Putamen (tissue), 1 donor: ENCODE data around the gene IDE.
"Not testable (repeated sequence)": the region's sequence is repeated elsewhere in the genome, so short reads cannot be mapped to it uniquely, and the experiment has no call there.

Source experiments
- DNase-seq: peaks from one replicate; pipeline ENCODE4 v3.0.0-alpha.2; 2016; ENCODE audit warnings: low spot score

Gene IDE

DNA sequence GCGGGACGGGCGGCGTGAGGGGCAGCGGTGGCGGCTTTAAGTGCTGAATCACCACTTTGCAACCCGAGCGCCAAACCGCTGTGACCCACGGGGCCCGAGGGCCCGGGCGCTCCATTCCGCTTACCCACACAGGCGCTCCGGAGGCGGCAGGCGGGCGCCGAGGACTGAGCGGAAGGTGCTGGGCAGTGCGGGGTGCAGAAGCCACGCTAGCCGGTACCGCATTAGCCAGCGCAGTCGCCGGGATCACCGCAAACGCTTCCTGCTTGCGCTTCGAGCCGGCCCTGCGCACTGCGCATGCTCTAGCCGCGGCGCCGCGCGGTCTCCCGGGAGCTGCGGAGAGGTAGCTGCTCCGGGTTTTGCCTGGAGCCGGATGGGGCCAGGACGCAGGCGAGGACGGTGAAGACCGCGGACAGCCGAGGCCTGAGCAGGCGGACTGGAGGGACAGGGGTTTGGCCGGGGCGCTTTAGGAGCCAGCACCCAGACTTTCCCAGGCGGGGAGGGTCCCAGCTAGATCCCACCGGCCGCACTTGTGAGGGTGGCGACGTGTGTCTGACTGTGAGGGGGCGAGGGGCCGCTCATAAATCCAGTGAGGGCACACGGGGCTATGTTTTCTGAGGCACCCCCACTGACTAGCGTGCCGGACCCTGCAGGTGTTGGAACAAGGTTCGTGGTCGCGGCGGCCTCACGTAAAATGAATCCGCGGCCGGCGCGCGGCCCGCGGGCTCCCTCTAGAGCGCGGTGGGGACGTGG is at the start of gene IDE:
IDE (minus strand) TSS at position 296 of the 750 bp plus-strand sequence; CDS start at position 222, 74 bp downstream.
- peak; percentile 81 for DNase-seq

DNA sequence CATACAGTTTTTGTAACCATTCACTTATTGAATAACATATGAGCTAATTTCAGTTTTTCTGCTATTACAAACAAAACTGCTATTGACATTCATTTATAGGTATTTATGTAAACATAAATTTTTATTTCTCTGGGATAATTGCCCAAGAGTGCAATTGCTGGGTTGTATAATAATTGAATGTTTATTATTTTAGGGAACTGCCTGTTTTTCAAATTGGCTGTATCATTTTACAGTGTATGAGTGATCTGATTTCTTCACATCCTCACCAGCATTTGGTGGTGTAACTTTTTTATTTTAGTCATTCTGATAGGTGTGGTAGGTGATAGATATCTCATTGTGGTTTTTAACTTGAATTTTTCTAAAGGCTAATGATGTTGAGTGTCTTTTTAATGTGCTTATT is 45.5 kb upstream of the IDE start:
- DNase-seq: no peak

DNA sequence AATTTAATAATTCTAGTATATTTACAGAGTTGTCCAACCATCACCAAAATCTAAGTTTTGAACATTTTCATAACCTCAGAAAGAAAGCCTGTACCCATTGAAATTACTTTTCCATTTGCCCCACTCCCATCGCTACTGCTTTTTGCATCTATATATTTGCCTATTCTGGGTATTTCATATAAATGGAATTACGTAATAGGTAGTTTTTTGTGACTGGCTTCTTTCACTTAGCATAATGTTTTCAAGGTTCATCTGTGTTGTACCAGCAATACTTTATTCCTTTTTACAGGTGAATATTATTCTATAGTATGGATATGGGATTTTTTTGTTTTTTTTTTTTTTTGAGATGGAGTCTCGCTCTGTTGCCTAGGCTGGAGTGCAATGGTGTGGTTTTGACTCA is 41.6 kb upstream of the IDE start:
- no peak for DNase-seq

DNA sequence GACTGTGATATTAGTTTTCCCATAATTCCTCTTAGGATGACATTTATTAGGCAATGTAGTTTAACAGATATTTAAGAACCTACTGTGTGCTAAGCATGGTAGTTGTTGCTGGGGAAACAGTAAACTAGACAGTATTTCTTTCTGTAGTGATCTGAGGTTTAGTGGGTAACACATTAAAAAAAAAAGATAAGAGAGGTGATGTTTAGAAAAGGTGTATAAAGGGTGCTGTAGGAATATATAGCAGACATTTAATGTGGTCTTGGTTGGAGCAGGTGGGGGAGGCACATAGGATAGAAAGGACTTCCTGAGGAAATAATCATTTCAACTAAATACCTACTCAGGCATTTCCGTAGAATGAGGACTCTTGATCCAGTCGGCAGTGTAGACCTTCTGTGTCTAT is 30.9 kb upstream of the IDE start:
- DNase-seq: no peak

DNA sequence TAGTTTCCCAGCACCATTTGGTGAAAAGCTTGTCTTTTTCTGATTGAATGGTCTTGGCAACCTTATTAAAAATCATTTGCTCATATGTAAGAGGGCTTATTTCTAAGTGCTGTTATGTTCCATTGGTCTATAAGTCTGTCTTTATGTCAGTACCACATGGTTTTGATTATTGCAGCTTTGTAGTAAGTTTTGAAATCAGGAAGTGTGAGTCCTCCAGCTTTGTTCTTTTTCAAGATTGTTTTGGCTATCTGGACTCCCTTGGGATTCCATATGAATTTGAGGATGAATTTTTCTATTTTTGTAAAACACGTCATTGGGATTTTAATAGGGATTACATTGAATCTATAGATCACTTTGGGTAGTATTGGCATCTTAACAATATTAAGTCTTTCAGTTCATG is 24.4 kb upstream of the IDE start:
- DNase-seq: no peak

DNA sequence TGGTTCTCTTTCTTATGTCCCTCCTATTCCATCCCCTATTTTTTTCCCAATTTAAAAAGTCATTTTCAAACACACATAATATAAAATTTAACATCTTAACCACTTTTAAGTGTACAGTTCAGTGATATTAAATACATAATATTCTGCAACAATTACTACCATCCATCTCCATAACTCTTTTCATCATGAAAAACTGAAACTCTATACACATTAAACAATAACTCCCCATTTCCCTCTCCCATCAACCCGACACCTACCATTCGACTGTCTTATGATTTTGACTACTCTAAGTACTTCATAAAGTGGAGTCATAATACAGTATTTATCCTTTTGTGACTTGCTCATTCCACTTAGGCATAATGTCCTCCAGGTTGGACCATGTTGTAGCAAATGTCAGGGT is 21.6 kb upstream of the IDE start:
- no peak for DNase-seq

DNA sequence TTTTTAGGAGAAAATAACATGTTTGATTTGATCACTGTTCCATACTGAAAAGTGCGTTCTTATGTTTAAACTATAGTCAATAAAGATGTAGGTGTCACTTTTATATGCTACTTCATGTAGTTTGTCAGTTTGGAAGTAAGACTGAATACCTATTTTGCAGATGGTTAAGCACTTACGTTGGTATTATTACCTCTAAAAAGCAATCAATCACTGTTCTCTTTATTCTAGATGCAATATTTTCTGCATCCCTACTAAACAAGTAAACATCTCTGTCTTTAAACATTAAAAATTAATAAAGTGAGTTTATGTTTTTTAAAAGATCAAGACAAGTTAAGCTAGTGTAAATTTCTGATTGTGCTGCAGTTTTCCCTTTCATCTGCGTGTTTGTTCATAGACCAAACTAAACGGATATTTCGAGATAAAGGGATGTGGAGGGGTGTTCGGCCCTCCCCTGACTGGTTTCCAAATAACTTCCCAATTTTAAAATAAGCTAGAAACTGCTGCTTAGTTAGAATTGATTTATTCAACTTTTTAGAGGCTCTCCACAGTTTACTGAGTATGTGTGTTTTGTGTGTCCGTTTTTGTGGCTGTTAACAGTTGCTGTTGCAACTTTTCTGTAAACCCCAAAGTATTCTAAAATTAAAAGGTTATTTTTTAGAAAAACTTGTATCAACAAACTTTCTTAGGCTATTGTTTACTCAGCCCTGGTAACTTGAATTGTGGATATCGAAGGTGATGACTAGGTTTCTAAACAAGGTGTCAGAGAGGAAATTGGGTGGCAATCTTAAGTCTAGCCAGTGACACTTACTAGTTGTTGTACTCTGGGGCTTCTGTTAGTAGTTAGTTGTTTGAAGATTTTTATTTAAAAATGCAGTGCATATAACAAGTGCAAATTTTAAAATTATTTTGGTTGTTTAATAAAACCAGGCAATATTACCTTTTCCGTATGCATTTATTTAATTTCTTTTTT is 20.0 kb upstream of the IDE start:
- DNase-seq: no peak

DNA sequence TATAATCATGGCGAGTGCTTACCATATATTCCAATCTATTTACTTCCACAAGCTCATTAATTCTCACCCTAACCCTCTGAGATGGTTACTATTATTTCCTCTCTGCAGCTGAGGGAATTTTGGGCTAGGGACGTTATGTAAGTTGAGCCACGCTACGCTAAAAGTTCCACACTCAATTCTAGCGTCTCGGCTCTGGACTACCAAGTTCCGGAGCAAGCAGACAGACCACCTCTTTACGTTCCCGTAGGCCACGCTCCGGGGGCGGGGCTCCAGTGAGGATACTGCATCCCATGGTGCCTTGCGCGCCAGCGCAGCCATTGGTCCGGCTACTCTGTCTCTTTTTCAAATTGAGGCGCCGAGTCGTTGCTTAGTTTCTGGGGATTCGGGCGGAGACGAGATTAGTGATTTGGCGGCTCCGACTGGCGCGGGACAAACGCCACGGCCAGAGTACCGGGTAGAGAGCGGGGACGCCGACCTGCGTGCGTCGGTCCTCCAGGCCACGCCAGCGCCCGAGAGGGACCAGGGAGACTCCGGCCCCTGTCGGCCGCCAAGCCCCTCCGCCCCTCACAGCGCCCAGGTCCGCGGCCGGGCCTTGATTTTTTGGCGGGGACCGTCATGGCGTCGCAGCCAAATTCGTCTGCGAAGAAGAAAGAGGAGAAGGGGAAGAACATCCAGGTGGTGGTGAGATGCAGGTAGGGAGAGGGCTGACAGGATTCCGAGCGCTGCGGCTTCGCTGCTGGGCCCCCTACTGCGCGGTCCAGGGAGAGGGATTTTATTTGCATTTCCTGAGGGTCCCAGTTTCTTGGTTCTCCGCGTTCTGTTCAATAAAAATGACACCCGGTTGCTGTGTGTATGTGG is 19.1 kb upstream of the IDE start, which contains the start of gene KIF11:
KIF11 (plus strand) TSS at position 370 of the 858 bp plus-strand sequence; CDS start at position 616, 246 bp downstream.
- peak; percentile 95 for DNase-seq

DNA sequence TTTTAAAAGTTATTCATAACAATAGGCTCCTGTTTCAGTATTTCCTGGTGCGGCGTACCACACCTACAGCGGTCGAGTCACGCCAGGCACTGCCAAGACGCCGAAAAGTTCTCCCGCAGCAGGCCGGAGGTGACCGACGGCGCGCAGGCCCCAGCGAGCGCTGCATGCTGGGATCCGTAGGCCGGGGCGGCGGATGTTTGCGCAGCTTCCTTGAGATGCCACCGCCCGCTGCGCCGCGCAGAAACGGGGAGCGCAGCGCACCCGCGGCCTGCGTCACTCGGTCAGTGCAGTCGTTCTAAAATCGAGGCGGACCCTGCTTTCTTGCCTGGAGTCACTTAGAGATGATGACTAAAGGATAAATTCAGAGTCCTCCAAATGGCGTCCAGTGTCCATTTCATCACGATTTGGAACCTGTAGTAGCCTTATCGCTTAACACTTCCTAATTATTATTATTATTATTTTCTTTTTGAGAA is 17.7 kb upstream of the IDE start:
- DNase-seq: peak; percentile 93

DNA sequence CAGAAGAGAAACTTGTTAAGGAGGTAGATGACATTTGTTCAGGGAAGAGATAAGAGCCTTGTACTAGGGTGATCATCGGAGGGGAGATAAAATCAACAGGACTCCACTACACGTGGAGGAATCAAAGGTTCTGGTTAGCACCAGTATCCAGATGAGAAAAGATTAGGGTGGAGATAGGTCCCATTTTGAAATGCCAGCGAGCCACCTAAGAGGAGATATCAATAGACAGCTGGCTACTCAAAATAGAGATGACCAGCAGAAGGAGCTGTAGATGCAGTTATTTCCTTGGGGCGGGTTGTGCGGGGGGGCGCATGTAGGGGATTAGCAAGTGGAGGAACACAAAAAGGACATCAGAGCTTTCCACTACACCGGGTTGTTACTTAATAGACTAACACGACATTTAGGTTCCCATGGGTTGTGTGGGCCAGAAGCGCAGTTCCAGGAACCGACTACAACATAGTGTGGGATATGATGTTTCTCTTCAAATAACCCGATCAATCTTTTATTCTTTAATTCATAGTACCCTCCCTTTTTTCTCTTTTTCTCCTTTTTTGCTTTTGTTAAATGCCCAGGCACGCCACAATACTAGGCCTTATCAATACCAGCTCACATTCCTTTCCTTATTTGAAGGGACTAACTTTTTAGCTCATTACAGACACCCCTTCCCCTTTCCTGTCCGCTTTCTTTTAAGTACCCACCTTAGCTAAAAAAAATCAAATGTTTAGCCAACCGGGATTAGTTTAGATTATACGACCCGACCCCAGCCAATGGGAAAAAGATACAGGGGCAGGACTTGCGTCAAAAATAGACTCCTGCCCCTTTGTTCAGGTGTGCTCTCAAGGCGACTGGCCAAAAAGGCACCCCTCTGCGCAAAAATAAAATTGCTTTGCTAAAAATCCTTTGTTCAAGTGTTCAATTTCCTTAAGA is 17.0 kb upstream of the IDE start:
- DNase-seq: peak; percentile 42

DNA sequence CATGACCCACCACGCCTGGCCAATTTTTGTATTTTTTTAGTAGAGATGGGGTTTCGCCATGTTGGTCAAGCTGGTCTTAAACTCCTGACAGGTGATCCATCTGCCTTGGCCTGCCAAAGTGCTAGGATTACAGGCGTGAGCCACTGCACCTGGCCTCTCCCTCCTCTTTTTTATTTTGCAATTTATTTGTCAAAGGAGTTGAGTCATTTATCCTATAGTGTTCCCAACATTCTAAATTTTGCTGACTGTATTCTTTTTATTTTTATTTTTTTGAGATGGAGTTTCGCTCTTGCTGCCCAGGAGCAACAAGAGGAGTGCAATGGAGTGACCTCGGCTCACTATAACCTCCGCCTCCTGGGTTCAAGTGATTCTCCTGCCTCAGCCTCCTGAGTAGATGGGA is 8.5 kb upstream of the IDE start:
- DNase-seq: not testable (repeated sequence)

DNA sequence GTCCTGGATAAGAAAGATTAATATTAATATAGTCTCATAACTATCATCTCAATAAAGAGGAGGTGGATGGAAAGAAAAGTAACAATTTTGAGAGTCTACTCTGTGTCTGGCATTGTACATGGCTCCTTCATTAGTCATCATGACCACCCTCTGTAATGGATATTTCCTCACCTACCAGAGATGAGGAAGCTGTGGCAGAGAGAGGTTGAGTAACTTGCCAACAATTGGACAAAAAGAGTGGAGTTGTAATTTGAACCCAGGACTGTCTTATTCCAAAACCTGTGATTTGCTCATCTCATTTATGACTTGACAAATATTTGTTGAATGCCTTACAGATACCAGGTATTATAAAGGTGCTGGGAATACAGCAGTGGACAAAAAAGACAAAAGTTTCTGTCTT is 2.1 kb upstream of the IDE start:
- no peak for DNase-seq

DNA sequence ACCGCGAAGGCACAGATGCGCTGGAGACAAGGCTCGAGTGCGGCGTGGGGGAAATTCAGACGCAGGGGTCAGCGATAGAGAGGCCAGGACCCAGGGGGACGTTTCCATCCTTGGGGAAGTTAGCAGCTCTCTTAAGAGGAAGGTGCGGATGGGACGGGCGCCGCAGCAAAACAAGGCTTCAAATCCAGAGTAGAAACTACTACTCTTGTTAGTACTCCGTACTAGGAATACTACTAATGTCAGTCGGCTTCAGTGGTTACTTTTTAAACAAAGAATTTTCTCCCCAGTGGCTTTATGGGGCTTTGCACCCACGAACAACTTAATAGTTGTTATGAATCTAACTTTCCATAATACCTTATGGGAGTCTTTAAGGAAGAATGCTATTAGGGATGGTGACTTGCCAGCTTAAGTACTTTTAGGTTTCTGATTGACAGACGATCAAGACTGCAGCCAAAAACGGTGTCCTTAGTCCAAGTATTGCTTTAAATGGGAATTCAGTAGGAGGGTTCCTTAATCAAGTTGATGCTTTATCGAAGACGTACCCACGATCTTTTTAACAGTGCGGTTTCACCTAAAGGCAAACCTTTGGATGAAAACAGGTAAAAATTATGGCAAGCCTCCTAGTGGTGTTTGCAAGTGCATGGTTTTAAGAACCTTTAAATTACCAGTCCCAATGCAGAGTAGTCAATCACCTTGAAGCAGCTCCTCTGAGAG is 812 bp upstream of the IDE start:
- peak; percentile 10 for DNase-seq

DNA sequence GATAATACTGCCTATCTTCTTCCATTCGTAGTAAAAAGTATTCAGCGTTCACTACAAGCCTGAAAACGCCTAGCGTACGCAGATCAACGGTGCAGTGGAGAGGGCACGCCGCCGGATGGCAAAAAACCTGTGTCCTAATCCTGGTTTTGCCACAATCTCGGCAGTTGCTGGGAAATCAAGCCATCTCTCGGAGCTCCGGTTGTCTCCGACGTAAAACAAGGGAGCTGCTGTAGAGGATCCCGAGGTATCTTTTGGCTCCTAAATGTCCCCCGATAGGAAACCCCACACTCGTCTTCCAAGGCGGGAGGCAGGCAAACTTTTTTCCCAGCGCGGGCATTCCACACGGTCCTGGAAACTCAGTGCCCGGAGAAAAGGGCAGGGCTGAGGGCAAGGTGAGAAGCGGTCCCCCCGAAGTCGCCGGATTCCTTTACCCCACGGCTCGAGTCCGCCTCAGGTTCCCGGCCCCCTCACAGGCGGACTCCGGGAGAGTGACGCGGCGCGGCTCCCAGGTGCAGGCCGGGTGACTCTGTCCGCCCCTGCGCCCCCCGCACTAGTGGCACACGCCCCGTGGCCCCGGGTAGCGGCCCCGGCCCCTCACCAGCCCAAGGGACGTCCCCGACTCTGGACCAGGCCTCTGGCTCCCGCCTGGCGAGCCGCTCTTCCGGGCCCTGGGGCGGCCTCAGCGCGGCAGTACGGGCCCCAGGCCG is 649 bp downstream of the IDE start:
- DNase-seq: peak; percentile 13

DNA sequence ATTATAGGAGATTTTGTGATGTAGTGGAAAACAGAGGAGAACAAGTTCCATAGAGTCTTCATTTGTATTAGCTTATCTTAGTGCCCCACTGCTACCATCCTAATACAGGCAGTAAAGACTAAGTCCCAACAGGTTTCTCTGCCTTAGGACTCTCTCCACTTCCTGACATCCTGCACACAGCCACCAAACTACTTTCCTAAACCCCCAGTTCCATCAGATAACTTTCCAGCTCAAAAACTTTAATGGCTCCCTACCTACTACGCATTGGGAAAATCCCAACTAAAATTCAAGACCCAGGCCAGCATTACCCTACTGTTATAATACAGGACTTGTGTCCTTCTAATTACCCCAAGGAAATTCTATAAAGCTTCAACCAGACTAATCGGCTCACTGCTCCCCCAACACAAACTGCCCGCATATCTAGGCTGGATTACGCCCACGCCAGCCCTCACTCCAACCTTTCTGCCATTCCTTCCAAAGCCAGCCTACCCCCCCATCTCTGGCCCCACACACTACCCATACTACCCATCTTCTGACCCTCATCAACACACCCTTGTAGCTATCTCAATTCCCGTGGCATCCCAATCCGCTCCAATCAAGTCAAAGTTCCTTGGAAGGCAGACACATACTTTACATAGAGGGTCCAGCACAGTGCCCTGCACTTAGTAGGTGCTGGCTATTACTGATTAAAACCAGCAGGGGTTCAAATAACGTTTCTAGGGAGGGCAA is 1.4 kb downstream of the IDE start:
- no peak for DNase-seq

DNA sequence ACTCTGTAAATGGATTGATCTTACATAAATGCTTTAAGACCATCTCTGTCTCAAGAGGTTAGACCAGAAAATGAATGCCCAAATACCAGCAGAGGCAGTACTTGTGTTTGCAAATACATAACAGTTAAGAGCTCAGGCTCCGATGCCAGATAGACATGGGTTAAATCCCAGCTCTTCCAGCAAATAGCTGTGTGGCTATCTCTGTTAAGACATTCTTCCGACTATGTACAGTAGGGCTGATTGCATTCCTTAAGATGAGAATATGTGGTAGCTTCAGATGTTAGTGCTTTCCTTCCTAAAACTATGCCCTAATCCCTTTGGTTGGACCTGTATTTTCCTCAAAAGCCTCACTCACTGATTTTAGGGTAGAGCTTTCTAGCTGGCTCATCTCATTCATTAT is 2.2 kb downstream of the IDE start:
- DNase-seq: no peak

DNA sequence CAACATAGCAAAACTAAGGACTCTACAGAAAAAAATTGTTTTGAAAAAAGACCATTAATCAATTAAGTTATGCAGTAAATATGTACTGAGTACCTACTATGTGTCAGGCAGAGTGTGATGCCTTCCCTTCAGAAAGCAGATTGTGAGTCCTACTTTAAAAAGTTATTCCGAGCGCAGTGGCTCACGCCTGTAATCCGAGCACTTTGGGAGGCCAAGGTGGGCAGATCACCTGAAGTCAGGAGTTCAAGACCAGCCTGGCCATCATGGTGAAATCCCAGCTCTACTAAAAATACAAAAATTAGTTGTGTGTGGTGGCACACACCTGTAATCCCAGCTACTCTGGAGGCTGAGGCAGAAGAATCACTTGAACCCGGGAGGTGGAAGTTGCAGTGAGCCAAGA is 4.2 kb downstream of the IDE start:
- not testable (repeated sequence) for DNase-seq

DNA sequence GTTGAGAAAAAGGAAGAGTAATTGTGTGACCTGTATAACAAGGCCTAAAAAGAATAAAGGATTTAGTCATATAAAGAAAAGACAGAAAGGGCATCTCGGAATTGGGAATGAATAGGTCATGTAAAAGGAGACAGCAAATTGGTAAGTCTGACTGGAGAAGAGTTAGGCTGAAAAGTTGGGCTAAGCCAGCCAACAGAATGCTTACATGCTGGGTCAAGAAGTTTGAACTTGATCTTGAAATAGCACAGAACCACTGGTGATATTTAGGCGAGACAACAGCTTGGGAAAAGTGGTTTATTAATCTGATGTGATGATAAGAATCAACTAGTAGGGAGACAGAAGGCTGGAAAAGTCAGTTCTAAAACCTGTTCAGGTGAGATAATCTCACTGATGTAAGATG is 4.8 kb downstream of the IDE start:
- DNase-seq: no peak
